Measurements from ENCODE around the gene IPCEF1.
"Not testable (repeated sequence)": the region's sequence is repeated elsewhere in the genome, so short reads cannot be mapped to it uniquely, and the experiment has no call there.

The IPCEF1 gene

DNA sequence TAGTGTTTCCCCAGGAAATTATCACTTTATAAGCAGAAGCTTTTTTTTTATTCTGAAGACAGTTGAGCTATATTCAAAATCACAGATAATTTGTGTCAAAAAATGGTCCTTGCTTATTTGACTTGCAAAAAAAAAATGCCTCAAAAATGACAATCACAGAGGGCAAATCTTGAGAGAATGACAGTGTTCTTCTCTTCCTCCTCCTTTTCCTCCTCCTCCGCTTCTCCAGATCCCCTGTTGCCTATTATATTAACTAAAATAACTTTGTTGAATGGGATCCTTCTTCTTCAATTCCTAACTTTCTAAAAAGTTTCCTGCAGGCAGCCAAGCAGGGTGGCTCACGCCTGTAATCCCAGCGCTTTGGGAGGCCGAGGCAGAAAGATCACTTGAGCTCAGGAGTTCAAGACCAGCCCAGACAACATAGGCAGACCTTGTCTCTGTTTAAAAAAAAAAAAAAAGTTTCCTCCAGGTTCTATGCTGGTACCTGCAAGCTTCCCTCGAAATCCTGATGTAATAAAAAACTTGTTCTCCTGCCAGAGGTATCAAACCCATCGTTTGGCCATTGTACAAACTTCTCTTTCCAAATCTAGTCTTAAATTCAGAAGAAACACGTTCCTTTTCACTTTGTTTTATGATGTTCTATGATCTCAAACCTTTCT lies 128.6 kb downstream of the IPCEF1 start:
- DNase-seq (ENCODE audit: low spot score) (no peak), FAIRE-seq (no peak)

DNA sequence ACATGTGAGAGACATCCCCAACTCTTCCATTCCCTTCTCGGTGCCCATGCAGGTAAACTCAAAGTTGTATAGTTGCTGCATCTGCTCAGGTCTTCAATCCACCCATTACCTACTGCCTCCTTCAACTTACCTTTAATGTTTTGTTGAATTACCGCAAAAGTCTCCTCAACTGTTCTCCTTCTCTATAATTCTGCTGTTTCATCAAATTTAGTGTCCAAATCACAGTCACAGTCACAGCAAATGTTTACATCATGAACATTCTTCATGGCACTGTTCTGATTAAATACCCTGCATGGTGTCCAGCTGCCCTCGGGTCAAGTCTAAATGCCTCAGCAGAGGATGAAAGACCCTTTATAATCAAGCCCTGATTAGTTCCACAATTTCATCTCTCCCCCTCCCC lies 130.1 kb downstream of the IPCEF1 start:
- FAIRE-seq (no peak), DNase-seq (ENCODE audit: low spot score) (no peak)

DNA sequence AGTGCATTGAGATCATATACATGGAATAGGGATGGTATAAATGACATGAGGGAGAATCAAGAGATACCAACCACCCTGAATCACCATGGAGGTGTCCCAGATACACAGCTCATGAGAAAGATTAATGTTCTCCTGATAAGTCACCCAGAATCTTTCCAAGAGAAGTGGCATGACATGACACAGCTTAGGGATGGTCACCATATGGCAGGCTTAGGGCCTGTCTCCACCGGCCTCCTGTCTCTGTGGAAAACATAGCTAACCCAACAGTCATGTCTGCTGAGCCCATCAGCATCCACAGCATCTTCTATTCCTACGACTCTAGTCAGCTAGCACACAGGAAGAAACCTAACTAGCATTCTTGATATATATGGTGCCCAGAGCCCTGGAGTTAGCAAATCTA lies 133.3 kb downstream of the IPCEF1 start:
- DNase-seq (ENCODE audit: low spot score) (no peak), FAIRE-seq (no peak)

DNA sequence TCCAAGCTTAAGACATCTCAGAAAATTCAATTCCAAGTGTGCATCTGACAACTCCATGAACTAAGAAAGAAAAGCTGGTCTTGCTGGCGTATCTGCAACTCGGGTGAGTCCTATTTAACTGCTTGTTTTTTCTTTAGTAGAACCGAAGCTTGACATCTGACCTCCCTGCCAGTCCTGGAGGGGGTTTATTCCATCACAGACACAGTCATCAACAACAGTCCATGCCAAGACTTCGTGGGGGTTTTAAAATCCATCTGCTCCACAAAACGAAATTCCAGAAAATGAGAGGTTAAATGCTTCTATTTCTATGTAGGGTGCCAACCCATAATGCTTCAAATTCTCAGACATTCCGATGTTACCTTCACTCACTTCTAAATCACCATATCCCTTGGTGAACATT lies 133.9 kb downstream of the IPCEF1 start:
- FAIRE-seq (no peak), DNase-seq (ENCODE audit: low spot score) (no peak)

GRCh38 chr6:154219250-154219649 lies 137.4 kb downstream of the IPCEF1 start:
- no peak for FAIRE-seq
- no peak for DNase-seq (ENCODE audit: low spot score)

DNA sequence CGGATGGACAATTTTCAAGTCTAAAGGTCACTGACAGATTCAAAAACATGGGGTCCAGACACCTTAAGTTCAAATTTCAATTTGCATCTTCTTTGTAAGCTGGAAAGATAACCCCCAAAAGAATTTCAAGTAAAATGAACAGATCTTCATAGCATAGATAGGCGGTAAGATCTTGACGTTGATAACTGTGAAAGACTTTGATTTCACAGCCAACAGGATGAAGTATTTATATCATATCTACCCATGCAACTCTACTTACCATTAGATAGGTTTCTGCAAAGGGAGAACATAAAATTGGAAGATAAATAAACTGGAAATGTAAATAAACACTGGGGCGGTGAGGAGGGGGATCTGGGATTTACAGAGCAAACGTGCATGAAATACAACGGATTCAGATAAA lies 137.8 kb downstream of the IPCEF1 start:
- no peak for FAIRE-seq
- DNase-seq (ENCODE audit: low spot score): no peak

- FAIRE-seq: no peak
- no peak for DNase-seq (ENCODE audit: low spot score)
These were observed 138.3 kb downstream of the IPCEF1 start for GRCh38 chr6:154218301-154218700.

GRCh38 chr6:154213782-154214181 lies 142.8 kb downstream of the IPCEF1 start:
- FAIRE-seq (no peak), DNase-seq (ENCODE audit: low spot score) (no peak)

DNA sequence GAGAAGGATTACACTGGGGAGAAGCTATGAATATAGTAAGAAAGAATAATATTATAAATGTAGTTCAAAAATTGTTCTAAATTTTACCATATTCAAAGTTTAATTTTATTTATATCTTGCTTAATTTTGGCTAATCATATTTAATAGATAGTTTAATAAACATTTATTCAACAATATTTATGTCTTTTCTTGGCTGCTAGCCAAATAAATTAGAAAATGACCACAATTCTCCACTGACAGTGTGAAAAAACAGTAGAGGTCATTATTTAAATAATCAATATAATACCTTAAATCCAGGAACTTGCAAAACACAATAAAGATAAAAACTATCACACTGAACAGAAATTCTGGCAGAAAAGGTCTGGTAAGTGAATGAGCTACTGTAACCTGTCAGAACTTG lies 145.9 kb downstream of the IPCEF1 start:
- no peak for DNase-seq (ENCODE audit: low spot score)
- no peak for FAIRE-seq

DNA sequence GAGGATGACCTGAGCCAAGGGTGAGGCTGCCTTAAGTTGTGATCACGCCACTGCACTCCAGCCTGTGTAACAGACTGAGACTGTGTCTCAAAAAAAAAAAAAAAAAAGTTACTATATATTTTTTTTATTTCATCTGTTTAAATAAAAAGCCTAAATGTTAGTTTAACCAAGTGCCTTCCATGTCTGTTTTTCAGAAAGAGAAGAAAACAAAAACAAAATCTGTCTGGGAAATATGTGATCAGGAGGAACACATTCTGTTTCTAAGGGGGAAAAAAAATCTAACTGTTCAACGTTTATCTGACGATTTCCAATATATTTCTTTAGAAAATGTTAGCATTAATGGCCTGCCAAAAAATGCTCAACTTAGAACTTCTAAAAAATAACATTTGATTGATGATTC lies 147.0 kb downstream of the IPCEF1 start:
- no peak for DNase-seq (ENCODE audit: low spot score)
- FAIRE-seq: no peak

DNA sequence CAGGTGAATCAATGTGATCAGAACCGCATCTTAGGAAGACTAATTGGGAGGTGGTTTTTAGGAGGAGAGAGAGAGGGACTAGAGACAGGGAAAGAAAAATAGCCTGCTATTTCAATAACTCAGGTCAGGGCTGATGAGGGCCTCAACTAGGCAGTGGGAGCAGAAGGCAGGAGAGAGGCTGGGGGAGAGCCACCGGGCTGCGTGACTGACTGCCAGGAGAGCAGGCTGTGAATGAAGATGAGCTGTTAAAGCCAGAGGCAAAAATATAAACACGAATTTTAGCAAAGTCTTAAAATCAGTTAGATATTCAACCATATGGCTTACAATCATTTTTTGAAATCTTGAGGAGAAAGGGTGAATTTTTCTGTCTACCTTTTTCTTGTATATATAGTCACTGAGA lies 149.6 kb downstream of the IPCEF1 start:
- DNase-seq (ENCODE audit: low spot score) (no peak), FAIRE-seq (no peak)

DNA sequence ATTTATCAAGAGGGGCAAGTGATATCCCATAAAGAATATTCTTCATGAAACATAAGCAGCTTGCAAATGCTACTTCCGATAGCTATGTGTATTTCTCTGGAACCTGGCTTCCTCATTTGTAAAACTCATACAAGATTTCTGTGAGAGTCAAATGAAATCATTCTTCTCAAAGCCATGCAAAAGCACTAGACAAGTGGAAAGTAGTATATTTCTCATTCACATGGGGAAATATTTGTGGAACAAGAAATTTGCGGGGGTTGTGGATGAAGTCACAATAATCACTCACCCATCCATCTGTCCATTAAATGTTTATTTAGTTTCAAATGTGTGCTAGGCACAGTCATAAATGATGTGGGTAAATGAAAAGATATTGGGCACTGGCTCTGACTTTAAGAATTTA lies 150.5 kb downstream of the IPCEF1 start:
- FAIRE-seq (no peak), DNase-seq (ENCODE audit: low spot score) (no peak)

GRCh38 chr6:154202958-154203357 lies 153.6 kb downstream of the IPCEF1 start:
- DNase-seq (ENCODE audit: low spot score): no peak
- no peak for FAIRE-seq

GRCh38 chr6:154202339-154202738 lies 154.3 kb downstream of the IPCEF1 start:
- no peak for FAIRE-seq
- DNase-seq (ENCODE audit: low spot score): no peak

GRCh38 chr6:154201688-154202087 lies 154.9 kb downstream of the IPCEF1 start:
- not testable (repeated sequence) for FAIRE-seq; DNase-seq (ENCODE audit: low spot score)

DNA sequence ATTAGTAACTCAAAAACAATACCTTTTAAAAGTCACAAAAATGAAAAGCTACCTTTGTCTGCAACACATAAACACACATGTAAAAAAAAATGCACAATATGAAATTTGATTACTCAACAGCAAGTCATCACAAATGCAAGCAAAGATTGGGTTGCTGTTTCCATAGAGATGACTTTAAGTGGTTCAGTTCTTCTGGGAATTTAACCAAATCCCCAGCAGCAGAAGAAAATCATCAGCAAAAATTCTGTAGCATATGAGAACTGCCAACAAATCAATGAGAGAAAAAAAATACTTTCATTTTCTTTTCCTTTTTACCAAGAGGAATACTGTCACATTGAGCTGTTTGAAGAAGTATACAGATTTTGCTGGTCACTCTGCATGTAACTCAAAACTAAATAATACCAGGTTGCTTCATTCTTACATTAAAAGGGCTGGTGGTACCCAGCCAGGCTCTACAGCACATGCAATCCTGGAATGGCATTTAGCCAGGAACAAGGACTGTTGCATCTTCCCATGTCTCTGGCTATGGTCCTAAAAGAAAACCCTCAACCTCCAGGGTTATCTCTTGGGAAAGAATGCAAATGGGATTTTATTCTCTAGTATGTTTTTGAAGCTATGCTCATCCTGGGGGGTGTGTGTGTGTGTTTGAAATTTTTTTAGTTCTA lies 159.3 kb downstream of the IPCEF1 start:
- DNase-seq (ENCODE audit: low spot score): peak; percentile 11
- no peak for FAIRE-seq

DNA sequence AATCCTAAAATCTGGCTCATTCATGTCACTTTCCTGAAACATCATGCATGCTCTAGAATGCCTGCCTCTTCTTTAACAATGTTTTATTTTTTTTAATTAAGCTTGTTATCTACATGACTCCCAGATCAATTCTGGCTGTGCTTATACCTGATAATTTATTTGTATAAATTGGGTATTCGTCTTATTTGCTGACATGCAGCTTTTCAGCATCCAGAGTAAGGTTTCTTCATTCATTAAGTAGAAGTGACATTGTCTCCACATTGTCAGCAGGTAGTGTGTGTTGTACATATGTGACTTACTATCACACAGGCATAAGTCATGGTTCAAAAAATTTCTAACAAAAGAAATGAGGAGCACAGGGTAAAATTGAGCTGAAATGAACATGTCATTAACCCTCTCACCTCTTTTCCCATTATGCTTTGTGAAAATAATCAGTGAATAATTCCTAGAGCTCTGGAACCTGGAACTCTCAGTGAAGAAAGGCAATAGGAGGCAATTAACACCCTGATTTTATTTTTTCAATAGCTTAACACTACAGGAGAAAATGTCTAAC lies 160.2 kb downstream of the IPCEF1 start:
- DNase-seq (ENCODE audit: low spot score): no peak
- no peak for FAIRE-seq

DNA sequence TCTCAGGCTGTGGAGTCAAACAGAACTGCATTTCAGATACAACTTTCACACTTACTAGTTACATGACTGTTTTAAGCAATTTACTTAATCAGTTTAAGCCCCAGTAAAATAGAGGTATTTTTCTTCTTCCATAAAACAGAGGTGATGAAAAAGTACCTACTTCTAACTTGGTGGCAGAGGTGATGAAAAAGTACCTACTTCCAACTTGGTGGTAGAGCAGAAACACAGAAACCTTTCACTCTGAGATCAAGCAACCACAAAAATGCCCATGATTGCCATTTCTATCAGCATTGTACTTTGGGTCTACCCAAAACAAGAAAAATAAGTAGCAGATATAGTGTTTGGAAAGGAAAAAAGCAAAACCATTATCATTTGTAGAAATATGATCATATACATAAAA lies 168.9 kb downstream of the IPCEF1 start:
- no peak for DNase-seq (ENCODE audit: low spot score)
- FAIRE-seq: no peak

GRCh38 chr6:154187203-154187602 lies 169.4 kb downstream of the IPCEF1 start:
- FAIRE-seq: no peak
- DNase-seq (ENCODE audit: low spot score): no peak

GRCh38 chr6:154179434-154179833 lies 177.2 kb downstream of the IPCEF1 start:
- FAIRE-seq: no peak
- no peak for DNase-seq (ENCODE audit: low spot score)

- FAIRE-seq; DNase-seq (ENCODE audit: low spot score): not testable (repeated sequence)
These were observed 184.2 kb downstream of the IPCEF1 start for GRCh38 chr6:154172393-154172792.

DNA sequence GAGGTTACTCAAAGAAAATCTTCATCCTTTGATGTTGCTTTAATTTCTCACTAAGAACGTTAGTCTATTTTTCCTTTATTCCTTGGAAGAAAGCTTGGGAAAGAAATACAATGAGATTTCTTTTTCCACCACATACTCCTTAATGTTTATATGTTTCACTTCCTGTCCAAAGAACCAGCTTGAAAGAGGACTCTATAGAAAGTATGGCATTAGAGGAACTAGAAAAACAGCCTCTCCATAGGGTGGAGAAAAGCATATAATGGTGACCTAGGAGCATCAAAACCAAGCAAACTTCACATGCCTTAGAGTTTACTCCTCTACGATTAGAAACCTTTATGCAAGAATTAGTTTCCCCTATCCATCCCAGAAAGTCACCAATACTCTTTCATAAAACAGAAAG lies 186.5 kb downstream of the IPCEF1 start:
- no peak for FAIRE-seq

More for the DNA sequence above, 186.5 kb downstream of the IPCEF1 start:
- DNase-seq (ENCODE audit: low spot score): no peak
